A172 (cell line): Measurements from ENCODE around the gene BLTP3B. TPM values are rescaled to one million over a fixed set of nuclear protein-coding genes. Genes with fewer than 3 reads are reported as not detected.

Experiments used
- DNase-seq: peaks from one replicate; pipeline ENCODE4 v3.0.0-alpha.2; 2015; ENCODE audit warnings: low spot score
- total RNA-seq: library from RNA; depleted of rRNA; stranded (reverse); fragments of >200 nt; shearing (Covaris generic); gene quantifications from 2 replicates; pipeline ENCODE4 v1.2.3, GENCODE V29; 2014

BLTP3B gene
- total RNA-seq, 1 experiment from 2014 or later, result 41.2 TPM

DNA sequence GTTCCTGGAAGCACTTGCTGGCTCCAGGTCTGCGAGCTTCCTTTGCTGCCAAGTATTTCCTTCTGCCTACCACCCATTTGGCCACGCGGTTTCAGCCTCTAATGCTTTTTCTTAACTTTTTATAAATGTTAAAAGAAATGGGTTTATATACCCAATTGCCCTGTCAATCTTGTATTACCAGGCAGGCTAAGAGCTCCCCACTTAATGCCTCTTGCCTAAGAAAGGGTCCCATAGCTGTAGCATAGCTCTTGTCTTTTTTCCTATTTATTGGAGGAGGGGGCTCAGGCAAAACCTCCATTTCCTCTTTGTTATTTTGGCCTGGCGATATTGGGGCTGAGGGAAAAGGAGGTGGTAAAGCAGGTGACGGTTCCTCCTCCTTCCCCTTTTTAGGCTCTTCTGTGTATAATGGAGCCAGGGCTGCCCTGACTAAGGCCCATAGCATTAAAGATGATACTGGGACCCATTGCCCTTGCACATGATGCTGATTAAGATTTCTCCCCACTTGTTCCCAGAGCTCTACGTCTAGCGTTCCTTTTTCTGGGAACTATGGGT, 21.6 kb upstream of the BLTP3B start:
- no peak for DNase-seq

DNA sequence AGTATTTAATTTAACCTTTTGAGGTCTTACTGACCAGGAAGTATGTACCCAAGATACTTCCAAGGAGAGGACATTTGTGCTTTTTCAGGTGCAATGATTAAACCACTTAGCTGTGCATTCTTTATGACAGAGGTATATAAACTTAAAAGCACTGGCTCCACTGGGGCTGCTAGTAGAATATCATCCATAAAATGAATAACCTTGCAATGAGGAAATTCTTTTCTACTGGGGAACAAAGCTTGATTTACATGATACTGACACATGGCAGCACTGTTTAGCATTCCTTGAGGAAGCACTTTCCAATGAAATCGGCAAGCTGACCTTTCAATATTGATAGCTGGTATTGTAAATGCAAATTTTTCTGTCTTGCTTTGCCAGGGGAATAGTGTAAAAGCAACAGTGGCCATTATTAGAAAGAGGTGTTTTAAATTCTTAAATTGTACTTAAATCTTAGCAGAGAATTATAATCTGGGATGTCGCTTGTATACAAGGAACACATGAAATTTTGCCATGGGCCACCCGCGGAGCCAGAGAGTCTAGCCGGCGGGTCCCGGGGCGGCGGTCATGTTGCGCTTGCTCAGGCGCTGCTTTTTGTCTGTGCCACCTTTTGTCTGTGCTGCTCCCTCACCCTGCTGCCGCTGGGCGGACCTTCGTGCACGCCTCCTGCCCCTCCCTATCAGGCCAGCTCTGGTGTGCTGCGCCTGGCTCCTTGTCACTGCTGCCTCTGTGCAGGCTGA, 20.9 kb upstream of the BLTP3B start:
- peak; percentile 67 for DNase-seq

DNA sequence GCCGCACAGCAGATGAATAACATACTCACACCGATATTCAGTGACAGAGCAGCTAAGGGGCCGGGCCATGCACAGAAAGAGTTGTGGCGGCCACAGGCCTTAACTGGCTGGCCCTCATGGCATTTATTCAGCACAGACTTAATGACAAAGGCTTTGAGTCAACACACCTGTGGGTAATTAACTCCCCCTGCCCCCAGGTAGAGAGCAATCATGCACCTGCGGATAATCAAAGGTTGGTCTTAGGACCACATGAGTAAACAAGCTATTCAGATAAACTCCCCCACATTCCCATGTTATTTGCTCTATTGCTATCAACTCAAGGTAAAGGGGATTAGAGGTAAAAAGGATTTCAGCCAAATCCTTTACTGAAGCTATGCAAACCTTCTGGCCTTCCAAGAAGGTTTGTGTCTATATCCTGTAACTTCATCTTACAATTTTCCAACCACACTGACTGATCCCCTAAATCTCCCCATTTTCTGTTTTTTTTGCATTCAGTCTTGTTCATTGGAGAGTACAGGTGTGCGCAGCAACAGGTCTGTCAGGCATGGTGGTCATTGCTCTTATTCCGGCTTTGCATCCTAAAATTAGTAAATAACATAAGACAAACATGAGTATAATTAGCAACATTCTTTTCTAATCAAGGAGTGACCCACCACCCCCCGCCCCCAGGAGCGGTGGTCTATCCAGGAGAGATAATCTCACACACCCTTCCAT, 16.9 kb upstream of the BLTP3B start:
- no peak for DNase-seq

DNA sequence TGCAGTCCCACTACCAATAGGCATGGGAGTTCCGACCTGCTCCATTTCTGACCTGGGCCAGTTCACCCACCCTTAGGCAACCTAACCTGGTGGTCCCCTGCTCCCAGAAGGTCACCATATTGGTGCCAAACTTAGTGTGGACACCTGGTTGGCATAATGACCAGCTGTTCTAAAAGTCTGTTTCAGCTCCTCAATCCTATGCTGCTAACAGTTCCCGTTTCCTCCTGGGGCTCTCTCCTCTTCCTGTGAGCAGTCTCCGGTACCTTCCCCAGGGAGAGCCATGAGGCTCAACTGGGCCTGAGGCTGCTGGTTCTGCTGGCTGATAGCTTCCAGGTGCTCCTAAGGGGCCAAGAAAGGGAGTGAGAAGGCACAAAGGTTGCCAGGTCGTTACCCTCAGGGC, 15.9 kb upstream of the BLTP3B start:
- DNase-seq, result no peak

DNA sequence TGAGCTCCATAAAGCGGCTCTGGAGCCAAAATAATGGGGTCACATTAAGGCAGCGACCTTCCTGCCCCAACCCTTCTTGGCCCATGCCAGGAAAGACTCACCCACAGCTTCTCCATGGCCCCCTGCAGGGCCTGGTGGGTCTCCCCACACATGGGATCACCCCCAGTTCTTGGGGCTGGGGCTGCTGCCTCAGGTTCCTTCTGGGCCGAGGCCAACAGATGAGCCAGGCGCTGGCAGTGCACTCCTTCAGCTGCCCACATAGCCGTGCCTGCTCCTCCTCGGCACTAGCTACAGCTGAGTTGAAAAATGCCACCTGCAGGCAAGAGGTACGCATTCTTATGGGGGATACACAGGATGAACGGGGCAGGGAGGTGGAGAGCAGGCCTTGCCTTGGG, 14.8 kb upstream of the BLTP3B start:
- DNase-seq, result no peak

DNA sequence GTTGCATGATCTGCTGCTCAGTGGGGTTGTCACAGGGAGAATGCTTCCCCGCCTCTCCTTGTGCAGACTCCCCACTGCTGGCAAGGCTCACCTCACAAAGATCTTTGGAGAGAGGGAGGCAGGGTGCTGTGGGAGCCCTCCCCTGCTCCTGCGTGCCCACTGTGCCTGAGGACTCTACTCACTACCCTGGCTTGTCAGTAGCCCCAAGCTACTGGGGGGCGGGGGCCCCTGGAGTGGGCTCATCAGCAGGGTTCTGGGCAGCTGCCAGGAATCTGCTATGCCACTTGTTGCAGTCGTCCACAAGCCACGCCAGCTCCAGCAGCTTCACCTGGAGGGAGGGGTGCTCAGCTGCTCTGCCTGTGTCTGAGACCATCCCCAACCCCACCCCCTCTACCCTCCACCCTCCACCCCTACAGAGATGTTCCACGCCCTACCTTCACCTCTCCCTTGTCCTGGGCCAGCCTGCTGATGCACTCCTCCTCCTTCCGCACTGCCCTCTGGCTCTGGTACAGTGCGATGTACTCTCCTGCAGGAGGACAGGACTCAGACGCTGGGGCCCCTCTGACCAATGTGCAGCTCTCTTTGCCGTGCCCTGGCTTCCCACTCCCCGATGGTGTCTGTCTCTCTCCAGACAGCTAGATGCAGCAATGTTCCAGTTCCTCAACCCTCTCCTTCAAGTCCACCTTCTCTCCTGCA, 14.2 kb upstream of the BLTP3B start:
- DNase-seq, result no peak

DNA sequence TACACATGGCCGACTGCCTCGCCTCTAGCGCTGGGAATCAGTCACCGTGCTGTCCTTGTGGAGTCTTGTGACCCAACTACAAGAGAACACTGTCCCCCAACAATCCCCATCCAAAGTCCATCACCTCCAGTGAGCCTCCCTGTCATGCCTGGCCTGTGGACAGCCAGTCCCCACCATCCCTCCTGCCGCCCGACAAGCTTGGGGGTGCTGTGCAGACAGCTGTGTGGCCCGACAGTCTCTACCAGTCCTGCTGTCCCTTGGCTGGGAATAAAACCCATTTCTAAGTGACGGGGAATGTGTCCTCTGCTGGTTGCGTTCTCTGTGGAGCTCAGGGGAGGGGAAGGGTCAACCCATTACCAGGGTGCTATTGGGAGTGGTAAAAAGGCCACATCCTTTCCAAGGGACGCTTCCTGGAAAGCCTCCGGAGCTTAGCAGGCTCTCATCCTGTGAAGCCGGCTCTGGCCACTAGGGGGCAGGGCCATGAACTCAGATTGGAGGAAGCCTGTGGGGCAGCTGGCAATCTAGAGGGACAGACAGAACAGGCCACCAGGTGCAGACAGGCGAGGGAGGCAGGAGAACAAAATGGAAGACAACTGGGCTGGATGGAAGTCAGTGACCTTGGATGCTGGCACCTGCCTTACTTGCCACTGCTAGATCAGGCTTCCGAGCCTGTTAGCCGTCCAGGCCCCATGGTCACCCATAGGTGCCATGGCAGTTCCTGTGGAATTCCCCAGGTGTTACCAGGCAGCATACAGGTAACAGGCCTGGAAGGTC, 12.0 kb upstream of the BLTP3B start:
- peak; percentile 29 for DNase-seq

DNA sequence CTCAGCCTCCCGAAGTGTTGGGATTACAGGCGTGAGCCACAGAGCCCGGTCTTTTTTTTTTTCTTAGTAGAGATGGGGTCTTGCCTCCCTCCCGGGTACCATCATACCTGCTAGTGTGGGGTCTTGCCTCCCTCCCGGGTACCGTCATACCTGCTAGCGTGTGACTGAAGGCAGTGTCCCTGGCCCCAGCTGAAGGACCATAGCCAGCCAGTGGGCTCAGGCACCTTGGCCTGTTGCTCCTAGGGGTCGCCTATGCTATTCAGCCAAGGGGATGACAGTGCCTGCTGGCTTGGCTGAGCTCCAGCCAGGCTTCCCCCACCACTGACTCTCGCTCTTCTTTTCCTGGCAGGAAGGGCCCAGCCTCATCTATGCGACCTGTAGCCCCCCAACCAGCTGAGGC, 10.5 kb upstream of the BLTP3B start:
- DNase-seq, result no peak

DNA sequence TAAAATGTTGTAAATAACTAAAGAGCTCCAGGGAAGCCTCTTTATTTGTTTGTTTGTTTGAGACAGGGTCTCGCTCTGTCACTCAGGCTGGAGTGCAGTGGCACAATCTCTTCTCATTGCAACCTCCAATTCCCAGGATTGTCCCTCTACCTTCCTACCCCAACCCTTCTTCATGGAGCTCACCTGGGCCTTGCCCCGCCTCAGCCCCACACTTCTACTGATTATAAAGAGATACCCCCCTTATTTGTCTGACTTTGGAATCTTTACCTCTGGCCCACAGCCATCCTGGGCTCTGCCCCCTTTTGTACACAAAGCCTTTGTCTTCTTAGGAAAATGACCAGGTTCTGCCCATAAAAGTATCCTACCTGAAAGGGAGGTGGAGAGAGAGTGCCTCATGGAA, 9.1 kb upstream of the BLTP3B start:
- no peak for DNase-seq

DNA sequence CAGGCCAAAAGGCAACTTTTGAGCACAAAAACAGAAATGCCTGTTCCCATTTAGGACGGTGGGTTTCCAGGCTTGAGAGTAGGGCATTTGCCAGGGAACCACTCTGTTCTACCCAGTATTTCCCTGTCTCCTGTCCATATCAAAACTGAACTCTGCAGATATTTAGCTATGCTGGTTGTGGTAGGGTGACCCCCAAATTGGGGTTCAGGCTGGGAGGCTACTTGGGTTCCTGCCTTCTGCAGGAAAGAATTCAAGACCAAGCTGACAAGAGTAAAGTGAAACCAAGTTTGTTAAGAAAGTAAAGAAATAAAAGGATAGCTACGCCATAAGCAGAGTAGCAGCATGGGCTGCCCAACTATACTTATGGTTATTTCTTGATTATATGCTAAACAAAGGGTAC, 3.6 kb upstream of the BLTP3B start:
- DNase-seq, result no peak

DNA sequence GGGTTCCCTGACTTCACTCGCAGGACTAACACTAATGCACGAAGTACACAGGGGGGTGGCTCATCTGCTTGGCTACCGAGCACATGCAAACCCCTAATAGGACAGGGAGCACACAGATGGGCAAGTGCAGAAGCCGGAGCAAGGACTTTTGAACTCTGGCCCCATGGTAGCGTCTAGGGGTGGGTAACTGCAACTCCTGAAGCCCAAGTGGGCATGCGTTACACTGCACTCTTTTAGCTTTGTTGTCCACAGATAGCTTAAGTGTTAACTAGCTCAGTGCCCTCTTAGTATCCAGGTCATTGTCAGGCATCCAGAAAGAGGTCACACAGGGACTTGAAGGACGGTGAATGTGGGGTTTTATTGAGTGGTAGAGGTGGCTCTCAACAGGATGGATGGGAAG, 3.0 kb upstream of the BLTP3B start:
- DNase-seq, result no peak

DNA sequence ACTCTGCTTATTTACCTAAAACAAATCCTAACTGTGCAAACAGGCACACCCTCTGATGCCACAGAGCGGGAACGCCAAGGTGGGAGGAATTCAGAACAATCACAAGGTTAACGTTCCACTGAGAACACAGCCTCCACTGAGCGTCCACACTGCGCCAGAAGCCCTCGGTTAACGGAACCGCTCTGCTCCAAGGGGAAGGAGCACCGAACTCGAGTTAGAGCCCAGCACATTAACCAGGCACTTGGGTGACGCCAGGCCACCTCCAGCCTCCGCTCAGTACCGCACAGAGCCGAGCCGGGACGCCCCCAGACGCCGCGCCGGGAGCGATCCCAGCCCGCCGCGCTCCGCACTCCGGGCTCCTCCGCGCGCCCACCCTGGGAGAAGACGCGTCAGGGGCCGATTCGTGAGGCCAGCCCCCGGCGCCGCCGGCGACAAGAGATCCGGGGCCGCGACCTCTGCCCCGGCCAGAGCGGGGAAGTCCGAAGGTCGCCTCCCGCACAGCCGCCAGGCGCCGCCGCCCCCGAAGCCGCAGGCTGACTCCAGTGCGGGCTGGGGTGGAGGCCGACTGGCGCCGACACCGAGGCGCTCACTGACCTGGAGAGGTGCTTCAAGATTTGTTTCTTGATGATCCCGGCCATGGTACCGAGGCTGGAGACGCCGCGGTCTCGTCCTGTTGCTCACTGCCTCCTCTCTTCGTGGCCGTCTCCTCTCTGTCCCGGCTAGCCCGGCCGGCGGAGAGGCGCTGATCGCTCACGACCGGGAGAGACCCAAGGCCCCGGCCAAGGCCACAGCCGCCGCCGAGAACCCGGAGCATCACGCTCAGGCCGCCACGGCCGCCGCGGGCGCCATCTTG, 450 bp downstream of the BLTP3B start:
- peak; percentile 39 for DNase-seq

DNA sequence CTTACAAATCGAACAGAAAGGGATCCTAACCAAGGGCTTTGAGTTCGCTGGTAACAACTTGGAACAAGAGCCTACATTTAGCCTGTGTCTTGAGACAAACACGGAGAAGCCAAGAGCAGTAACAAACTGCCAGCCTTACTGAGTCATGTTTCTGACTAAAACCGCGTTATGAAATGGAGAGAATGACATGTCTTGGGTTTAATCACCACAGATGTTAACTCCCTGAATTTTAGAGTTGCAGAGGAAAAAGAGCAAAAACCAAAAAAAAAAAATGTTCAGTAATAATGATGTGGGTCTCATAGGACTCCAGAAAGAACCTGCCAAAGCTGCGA, 1.0 kb downstream of the BLTP3B start:
- peak; percentile 73 for DNase-seq

DNA sequence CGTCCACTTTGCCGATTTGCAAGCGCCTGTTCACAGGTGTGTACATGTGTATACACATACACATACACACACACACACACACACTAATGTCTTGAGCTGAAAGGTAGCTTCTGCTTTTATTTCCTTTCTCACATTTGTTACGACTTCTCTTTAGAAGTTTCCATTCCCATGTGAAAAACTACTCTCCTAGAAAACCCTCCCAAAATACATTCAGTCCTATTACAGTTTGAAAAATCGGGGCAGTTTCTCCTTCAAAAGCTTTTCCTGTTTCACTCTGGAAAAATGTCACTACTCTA, 3.9 kb downstream of the BLTP3B start:
- no peak for DNase-seq

DNA sequence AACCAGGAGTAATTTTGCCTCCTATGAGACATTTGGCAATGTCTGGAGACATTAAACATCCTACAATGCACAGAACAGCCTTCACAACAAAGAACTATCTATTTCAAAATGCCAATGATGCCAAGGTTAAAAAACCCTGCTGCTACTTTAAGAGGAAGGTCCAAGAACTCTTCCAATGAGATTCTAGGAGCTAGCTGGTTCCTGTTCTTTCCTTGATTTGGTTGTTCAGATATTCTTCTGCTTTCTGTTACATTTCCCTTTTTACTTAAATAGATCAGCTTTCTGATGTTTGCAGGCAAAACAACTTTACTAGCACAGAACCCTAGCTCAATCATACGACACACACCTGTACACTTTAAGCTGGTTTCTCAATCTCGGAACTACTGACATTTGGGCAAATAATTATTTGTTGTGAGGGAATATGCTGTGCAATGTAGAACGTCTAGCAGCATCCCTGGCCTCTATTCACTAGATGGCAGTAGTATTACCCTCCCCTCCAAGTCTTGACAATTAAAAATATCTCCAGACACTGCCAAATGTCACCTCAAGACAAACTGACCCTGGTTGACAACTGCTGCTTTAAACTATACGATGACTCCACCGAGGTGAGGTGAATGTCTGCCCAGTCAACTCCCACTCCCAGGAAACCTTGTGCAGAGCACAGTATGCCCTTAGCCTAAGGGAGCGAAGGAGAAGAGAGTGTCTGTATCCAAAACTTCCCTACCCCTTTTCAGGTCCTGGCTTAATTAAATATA, 4.4 kb downstream of the BLTP3B start:
- no peak for DNase-seq

DNA sequence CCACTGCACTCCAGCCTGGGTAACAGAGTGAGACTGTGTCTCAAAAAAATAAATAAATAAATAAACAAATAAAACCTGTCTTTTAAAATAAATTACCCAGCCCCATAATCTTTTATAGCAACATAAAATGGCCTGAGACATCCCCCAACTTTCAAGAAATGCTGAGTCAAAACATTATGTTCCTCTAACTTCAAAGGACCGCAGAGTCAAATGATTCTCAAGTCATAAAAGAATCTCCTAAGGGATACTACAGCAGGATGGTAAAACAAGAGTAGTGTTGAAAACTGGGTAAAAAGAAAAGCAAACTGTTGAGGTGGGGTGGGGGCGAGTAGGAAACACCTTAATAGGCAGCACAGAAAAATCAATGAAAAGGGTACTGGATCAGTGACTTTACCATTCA, 9.5 kb downstream of the BLTP3B start:
- no peak for DNase-seq

DNA sequence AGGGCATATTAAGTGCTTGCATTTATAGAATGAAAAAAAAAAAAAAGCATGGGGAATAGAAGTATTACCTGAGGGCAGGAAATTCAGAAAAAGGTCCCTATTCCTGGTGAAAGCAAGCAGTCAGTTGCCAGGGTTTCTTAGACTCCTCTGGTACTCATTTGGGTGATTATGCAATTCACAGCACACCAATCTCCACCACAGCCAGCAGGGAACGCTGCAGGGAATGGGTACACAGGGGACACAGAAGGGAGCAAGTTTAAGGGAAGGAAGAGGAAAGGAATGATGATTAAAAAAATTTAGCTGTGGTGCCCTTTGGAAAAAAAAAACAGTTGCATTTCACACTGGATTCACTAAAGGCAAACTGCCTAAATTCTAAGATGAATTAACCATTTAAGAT, 14.2 kb downstream of the BLTP3B start:
- peak; percentile 13 for DNase-seq

DNA sequence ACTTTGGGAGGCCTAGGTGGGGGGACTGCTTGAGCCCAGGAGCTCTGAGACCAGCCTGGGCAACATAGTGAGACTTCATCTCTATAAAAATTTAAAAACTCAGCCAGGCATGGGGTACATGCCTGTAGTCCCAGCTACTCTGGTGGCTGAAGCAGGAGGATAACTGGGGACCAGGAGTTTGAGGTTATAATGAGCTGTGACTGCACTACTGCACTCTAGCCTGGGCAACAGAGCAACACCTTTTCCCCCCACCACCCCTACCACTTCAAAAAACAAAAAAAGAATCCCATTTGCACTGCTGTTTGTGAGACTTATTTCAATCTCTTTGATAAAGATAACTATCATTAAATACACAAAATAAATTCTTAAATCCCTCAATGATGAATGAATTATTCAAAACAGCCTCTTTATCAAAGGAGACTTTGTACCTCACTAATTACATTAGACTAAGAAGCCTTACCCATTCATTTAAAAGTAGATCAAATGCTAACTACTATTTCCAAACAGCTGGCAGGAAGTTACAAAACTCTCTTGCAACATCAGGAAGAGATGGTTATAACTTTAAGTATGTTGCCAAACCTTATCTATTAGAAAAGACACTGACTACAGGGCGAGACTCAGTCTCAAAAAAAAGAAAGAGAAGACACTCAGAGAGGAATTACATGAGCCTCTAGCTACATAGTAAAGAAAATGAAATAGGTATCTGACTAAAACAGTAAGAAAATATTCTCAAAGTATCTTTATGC, 14.7 kb downstream of the BLTP3B start:
- DNase-seq, result no peak

DNA sequence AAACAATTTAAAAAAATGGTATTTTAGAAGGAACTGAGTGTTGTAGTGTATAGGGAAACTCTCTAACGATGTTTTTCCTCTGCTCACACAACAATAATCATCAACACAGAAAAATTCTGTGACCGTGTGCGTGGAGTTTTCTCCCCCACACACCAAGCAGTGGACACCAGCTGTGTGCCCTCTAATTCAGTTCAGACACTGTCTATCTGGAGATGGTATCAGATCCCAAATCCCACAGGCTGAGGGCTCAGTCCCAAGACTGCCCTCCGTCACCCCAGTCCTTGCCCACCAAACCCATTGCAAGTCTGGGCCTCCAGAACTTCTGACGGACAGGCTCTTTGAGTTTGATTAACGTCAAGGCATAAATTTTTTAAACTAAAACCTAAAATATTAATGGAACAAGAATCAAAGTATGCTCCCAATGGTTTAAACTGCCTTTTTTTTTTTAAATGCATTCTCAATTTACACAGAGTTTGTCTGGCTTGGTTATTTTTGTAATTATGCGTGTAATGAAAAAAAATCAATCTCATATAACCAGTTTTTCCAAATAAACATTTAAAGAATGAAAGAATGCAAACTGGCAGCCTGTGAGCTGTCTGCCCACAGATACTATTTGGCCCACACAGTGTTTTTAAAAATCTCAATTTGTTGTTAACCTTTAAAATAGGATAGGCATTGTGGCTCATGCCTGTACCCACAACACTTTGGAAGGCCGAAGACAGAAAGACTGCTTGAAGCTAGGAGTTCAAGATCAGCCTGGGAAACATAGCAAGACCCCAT, 19.2 kb downstream of the BLTP3B start:
- DNase-seq, result no peak
